Activated CD8-positive, alpha-beta memory T cell treated with anti-CD3 and anti-CD28 coated beads for 1 hour (primary cell): ENCODE measurements around the gene PTPN4.
"Not testable (repeated sequence)": the region's sequence is repeated elsewhere in the genome, so short reads cannot be mapped to it uniquely, and the experiment has no call there.

ENCODE experiments used
- DNase-seq, 2 donors: peaks; one replicate each; pipeline ENCODE4 v3.0.0-alpha.2; 2020; ENCODE audit warnings: low read depth in 1 of 2; ENCODE audit errors: extremely low read depth in 1 of 2

The PTPN4 gene

DNA sequence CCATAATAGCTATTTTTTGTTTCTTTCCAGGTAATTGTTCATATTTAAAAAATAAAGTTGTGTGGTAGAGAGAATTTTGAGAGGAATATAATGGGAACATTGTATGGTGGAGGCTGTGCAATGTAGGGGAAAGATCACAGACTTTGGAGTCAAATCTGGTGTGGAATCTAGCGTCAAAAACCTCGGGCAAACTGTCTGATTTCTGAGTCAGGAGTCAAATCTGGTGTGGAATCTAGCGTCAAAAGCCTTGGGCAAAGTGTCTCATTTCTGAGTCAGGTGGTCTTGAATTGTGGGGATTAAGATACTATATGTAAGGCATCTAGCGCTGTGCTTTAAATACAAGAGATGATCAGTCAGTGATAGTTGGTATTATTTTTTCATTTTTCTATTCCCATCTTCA is 5.1 kb downstream of the PTPN4 start:
- no peak for DNase-seq

DNA sequence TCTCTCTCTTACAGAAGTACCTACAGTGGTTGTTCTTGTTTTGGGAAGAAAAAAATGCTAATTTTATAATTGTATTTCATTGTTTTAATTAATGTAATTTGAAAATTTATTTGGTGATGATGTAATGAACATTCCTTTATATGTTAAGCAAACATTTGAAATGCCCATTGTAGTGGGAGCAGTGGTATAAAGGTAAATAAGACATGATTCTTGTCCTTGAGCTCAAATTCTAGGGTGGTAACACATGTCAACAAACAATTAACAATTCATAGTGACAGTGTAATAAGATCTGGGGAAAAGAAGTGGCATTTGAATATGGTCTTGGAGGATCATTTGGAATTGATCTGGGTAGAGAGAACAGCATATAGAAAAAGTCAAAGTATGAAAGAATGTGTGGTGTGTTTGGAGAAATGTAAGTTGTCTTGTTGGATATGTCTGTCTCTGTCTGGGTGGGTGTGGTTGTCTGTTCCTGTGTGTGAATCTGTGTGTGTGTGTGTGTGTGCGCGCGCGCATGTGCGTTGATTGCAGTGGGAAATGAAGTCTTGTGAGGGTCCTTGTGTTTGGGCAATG is 5.8 kb downstream of the PTPN4 start:
- no peak for DNase-seq

DNA sequence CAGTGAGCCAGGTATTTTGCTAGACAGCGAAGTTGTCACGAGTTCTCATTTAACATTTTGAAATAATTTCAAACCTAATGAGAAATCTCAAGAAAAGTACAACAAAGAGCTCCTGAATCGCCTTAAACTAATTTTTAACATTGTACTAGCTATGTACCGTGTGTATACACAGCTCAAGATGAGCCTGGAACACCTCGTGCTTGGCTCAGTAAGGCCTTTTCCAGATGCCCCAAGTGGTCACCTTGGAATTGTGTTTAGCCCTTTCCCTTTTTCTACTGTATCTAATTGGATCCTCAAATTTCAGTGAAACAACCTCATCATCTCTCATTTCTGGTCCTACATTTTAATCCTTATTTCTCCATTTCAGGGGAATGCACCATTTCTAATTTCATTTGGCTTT is 7.2 kb downstream of the PTPN4 start:
- DNase-seq: no peak

DNA sequence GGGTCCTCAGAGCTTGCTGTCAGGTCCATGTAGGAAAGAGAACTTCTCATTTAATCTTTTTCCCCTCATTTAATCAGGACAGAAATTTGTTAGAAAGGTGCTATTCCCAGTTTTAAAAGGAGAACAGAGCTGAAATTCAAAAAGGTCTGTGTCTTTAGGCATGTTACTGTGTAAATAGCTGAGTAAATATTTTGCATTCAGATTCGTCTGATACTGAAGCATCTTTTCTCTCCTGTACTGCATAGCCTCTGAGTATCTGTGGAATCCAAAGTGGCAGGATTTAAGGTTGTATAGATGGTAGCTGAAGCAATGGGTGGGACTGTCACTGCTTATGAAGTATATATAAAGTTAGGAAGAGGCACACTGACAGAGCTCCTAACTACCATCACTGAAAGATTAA is 9.0 kb downstream of the PTPN4 start:
- DNase-seq: no peak

DNA sequence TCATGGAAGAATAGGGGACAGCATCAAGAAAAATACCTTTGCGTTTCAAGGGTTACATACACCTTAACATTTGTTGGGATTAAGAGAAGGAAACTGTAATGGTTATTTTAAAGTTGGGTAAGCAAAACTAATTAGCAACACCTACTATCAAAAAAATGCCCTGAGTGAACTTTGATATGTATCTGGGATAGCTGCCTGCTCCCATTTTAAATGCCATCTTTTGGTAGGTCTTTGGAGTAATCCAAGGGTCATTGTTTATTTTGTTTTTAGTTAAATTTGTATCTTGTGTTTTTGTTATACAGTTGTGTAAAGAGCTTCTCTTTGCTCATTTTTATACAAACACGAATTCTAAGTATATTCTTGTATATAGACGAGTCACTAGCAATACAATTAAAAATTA is 9.9 kb downstream of the PTPN4 start:
- no peak for DNase-seq

DNA sequence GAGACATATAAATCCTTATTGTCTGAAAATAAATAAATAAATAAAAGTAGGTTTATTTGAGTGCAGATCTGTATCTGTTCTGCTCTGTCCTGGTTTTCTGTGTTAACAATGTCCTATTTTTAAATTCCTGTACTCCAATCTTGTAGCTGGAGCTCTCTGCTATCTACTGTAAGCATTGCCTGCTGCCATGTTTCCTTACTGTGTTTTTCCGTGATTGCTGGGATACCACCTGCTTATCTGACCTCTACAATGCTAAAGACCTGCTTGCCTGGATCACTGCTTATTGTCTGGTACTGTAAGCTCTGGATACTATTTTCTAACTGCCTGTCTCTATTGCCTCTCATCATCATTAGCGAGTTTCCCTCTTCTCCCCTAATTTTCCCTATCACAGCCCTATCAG is 11.6 kb downstream of the PTPN4 start:
- no peak for DNase-seq

DNA sequence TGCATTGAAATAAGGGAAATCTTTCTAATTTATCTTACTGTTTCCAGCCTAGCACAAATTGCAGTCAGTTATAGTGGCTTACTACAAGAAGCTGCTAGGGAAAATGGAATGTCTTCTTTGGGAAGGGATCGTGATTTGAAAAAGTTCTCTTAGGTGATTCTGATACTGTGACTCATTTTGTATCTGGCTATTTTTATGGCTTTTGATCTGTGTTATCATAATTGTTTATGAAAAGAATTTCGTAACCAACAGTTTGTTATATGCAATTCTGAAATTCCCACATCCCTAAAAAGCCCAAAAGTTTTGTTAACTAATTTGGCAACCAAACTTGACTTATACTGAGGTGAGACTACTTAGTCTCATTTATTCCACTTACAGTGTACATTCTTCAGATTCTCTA is 12.4 kb downstream of the PTPN4 start:
- DNase-seq: no peak

DNA sequence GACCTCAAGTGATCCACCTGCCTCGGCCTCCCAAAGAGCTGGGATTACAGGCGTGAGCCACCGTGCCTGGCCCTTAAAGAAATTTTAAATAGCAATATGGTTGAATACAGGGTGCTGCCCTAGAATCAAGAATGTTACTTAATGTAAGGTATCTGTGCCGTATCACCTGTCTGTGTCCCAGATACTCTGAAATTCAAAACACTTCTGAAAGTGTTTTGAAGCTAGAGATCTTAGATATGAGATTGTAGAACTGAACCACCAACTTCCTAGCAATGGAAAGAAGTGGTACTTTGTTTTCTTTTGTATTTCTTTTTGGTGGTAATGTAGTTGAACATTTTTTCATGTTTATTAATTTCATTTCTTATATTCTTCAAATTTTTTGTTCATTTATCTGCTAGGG is 13.0 kb downstream of the PTPN4 start:
- no peak for DNase-seq

DNA sequence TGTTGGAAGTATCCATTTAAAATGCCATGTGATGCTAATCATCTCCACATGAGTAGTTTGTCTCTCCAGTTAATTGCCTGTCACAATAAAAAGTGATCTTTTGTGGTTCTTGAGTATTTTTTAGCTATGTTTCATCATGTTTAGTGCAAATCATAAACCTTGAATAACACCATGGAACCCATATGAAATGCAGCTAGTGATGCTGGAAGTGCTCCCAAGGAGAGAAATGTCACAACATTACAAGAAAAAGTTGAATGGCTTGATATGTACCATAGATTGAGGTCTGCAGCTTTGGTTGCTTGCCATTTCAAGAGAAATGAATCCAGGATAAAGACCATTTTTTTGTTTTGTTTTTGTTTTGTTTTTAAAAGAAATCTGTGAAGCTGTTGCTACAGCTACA is 14.3 kb downstream of the PTPN4 start:
- no peak for DNase-seq

DNA sequence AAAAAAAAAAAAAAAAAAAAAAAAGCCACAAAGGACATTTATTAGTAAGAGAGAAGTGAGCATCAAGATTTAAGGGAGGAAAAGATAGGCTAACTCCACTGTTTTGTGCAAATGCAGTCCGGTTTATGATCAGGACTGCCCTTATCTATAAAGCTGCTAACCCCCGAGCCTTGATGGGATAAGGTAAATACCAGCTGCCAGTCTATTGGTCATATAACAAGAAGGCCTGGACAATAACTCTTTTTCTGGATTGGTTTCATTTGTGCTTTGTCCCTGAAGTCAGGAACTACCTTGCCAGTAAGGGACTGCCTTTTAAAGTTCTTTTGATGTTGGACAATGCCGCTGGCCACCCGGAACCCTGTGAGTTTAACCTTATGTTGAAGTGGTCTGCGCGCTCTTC is 15.4 kb downstream of the PTPN4 start:
- DNase-seq: no peak

DNA sequence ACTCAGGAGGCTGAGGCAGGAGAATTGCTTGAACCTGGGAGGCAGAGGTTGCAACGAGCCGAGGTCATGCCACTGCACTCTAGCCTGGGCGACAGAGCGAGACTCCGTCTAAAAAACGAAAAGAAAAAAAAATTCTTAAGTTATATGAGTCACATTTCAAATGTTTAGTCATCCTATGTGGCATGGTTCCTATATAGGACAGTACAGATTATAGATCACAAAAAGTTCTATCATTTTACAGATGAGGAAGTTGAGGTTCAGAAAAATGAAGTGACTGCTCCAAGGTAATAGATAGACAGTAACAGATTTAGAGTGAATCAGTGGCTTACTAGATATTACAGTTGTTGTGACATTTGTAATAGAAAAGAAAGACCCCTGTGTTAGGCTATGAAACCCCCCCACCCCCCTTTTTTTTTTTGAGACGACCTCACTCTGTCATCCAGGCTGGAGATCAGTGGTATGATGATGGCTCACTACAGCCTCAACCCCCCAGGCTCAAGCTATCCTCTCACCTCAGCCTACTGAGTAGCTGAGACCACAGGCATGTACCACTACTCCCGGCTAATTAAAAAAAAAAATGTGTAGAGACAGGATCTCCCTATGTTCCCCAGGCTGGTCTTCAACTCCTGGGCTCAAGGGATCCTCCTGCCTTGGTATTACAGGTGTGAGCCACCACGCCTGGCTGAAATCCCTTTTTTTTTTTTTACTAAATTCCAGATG is 22.7 kb downstream of the PTPN4 start:
- no peak for DNase-seq

DNA sequence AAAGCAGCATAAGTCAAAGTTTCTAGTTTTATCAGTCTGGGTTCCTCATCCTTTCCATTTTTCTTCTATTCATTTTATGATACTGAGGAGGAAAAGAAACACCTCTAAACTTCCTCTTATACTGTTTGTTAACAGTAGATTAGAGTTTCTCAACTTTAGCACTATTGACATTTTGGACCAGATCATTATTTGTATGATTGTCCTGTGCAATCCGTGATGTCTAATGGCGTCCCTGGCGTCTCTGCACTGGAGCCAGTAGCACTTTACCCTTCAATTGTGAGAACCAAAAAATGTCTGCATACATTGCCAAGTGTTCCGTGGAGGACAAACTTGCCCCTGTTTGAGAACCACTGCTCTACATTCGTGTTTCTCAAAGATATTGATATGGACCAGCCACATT is 25.2 kb downstream of the PTPN4 start:
- no peak for DNase-seq

DNA sequence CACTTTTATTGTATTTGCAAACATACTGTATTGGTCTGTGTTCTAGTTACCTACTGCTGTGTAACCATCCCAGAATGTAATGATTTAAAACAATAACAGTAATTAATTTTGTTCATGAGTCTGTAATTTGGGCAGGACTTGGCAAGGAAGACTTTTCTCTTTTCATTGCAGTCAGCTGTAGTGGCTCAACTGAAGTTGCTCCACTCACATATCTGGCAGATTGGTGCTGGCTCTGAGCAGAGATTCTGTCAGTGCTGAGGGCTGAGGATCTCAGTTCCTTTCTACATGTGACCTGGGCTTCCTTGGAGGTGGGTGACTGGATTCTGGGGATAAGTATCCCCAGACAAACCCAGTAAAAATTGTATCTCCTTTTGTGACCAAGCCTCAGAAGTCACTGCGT is 26.6 kb downstream of the PTPN4 start:
- DNase-seq: no peak

DNA sequence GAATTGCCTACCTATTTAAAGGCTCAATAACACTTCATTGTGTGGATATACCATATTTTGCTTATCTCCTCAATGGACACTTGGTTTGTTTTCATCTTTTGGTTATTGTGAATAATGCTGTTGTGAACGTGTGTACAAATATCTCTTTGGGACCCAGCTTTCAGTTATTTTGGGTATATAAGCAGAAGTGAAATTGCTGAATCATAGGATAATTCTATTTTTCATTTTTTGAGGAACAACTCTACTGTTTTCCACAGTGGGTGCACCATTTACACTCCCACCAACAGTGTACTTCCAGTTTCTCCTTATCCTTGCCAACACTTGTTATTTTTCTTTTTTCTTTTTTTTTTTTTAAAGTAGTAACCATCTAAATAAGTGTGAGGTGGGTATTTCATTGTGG is 29.0 kb downstream of the PTPN4 start:
- DNase-seq: no peak

DNA sequence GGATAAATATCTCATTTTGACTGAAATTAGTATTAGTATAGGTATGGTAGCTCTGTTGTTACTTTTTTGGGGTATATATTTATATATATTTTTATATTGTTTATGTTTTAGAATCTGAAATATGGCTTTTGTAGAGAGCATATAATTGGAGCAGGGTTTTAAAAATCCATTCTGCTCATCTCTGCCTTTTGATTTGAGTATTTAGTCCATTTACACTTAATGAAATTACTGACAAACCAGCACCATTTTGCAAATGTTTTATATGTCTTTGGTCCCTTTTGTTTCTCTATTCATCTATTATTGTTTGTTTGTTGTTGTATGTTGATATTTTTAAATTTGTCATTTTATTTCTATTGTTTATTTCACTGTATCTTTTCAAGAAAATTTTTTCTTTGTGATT is 30.7 kb downstream of the PTPN4 start:
- no peak for DNase-seq

DNA sequence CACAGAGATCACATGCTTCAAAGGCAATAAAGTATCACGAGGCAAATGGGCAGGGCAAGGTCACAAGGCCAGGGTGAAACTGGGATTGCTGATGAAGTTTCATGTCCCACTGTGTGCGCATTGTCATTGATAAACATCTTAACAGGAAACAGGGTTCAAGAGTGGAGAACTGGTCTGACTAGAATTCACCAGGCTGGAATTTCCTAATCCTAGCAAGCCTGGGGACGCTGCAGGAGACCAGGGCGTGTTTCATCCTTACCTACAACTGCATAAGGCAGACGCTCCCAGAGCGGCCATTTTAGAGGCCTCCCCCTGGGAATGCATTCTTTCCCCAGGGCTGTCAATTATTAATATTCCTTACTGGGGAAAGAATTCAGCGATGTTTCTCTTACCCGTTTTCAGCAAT is 33.2 kb downstream of the PTPN4 start:
- DNase-seq: no peak

DNA sequence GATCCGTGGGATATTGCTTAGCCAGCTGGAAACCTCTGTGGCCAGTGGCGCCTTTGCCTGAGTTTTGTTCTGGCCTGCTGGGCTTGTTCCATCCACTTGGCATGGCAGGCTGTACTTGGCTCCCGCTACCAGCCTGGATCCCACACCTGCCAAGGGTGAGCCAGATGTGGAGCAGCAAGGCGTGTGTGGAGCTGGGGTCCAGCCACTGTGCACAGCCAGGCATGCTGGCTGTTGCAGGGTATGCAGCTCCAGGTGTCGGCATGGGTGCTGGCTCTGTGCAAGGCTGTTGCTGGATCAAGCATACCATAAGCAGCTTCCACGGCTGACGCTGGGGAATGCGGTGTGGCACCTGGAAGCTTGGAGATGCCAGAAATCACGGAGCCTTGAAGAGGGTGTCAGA is 34.5 kb downstream of the PTPN4 start:
- DNase-seq: no peak

DNA sequence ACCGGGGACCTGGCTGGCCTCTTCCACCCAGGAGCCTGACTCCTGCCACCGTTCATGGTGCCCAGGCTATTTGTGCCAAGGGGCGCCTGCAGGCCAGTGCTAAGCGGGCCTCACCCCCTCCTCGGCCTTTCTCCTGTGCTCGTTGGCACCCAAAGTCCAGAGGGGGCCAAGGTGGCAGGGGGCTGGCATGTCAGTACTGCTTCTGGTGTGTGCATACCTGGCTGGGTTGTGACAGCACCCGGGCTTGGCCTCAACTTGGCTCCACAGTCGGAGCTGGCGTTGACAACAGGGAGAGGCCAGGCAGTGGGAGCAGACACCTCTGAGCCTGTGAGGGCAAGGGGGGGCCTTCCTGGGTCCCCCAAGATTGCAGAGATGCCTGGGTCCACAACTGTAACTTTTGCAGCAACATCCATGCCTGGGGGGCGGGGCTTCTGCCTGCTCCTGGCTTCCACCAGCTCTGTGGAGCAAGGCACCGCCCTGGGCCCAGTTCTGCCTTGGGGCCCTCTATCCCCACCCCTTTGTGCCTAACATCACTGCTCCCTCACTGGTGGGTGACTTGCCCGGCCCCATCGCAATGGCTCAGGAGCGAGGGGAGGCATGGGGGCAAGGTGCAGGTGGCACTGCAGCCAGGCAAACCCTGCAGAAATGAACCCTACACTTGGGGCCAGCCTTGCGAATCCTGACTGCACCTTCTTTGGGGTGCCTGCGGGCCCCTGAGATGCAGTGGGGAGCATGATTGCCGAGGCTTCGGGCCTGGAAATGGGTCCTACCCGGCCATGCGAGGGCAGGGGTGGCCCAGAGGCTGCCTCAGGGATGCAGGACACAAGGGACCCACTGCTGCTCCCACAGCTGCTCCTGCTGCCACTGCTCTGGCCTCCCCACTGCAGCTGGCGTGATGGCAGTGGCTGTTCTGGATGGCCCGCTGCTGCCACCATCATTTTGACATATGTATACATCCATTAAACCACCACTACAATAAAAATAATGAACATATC is 35.9 kb downstream of the PTPN4 start:
- no peak for DNase-seq

DNA sequence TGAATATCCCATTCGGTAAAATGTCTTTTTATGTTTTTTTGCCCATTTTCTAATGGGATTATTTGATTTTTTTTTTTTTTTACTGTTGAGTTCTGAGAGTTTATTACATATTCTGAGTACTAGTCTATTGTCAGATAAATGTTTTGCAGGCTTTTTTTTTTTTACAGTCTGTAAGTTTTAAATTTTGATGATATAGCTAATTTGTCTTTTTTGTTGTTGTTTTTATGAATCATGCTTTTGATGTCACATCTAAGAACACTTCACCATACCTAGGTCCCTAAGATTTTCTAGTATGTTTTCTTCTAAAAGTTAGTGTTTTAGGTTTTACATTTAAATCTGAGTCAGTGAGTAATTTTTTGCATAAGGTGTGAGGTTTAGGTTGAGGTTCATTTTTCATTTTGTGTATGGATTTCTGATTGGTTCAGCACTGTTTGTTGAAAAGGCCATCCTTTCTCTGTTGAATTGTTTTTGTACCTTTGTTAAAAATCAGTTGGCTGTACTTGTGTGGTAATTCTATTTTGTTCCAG is 40.7 kb downstream of the PTPN4 start:
- no peak for DNase-seq

DNA sequence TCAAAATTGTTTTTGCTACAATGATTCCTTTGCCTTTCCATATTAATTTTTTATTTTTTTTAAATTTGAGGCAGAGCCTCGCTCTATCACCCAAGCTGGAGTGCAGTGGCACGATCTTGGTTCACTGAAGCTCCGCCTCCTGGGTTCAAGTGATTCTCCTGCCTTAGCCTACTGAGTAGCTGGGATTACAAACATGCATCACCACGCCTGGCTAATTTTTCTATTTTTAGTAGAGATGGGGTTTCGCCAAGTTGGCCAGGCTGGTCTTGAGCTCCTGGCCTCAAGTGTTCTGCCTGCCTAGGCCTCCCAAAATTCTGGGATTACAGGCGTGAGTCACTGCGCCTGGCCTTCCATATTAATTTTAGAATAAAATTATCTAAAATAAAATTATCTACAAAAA is 41.3 kb downstream of the PTPN4 start:
- DNase-seq: no peak

DNA sequence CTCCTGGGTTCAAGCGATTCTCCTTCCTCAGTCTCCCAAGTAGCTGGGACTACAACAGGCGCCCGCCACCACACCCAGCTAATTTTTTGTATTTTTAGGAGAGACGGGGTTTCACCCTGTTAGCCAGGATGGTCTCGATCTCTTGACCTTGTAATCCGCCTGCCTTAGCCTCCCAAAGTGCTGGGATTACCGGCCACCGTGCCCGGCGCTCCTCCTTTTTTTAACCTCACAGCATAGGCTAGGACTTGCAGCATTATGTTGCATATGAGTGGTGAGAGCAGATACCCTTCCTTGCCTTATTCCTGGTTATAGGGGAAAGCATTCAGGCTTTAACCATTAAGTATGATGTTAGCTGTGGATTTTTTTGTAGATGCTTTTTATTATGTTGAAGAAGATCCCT is 42.3 kb downstream of the PTPN4 start:
- DNase-seq: not testable (repeated sequence)

DNA sequence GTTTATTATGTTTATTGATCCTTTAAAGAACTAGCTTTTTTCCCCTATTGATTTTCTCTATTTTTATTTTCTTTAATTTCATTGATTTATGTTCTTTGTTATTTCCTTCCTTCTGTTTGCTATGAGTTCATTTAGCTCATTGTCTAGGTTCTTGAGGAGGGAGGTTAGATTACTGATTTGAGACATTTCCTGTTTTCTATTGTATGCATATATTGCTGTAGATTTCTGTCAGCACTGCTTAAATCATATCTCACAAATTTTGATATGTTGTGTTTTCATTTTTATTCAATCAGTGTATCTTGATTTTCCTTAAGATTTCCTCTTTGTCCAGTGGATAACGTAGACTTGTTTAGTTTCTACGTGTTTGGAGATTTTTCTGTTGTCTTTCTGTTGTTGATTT is 43.4 kb downstream of the PTPN4 start:
- no peak for DNase-seq
